Suprapubic skin (tissue), 4 donors: ENCODE results near the gene CRAT. TPM values are rescaled to one million over a fixed set of nuclear protein-coding genes. Genes with fewer than 3 reads are reported as not detected.

Experiments
- DNase-seq, 2 donors: peaks; one replicate each; pipeline ENCODE4 v3.0.0-alpha.2; 2019; ENCODE audit warnings: low spot score in 2 of 2
- H3K27ac ChIP-seq: fragments of 200-600 bp; sonication (generic); one replicate; pipeline ENCODE4 v1.5.1; 2019
- H3K27me3 ChIP-seq: fragments of 200-600 bp; sonication (generic); one replicate; pipeline ENCODE4 v1.5.1; 2019
- H3K36me3 ChIP-seq: fragments of 200-600 bp; sonication (generic); one replicate; pipeline ENCODE4 v1.5.1; 2019
- H3K4me1 ChIP-seq: fragments of 200-600 bp; sonication (generic); one replicate; pipeline ENCODE4 v1.5.1; 2019
- H3K4me3 ChIP-seq: fragments of 200-600 bp; sonication (generic); one replicate; pipeline ENCODE4 v1.5.1; 2019; ENCODE audit warnings: mild to moderate bottlenecking
- H3K9me3 ChIP-seq: fragments of 200-600 bp; sonication (generic); one replicate; pipeline ENCODE4 v1.5.1; 2019
- EP300 ChIP-seq: sonication (generic); formaldehyde crosslinking; IDR thresholded peaks from one replicate; pipeline ENCODE4 v1.6.1; 2017; ENCODE audit warnings: antibody characterized with exemption
- POLR2A ChIP-seq, 2 donors: fragments of 450-650 bp; IDR thresholded peaks; one replicate each; pipeline ENCODE4 v1.6.1; 2017; ENCODE audit warnings: antibody characterized with exemption in 2 of 2, mild to moderate bottlenecking in 2 of 2, moderate library complexity in 2 of 2
- POLR2AphosphoS5 ChIP-seq, 3 donors: sonication (generic); formaldehyde crosslinking; IDR thresholded peaks; one replicate each; pipeline ENCODE4 v1.6.1; 2017; ENCODE audit warnings: antibody characterized with exemption in 3 of 3
- WGBS: methylation state at CpG from one replicate; pipeline ENCODE4 v1.1.5; 2018; 5-methylcytosine and 5-hydroxymethylcytosine counted together
- total RNA-seq, 4 donors: library from RNA; depleted of rRNA; stranded (reverse); fragments of >200 nt; gene quantifications; one replicate each; pipeline ENCODE4 v1.1.0, GENCODE V29; 2016
- TF ChIP-seq, protein P1 (sequence below), 2 donors: fragments of 200-600 bp in 1 of 2; fragments of 450-650 bp in 1 of 2; sonication (generic) in 1 of 2; IDR thresholded peaks; one replicate each; pipeline ENCODE4 v1.5.1; 2016 to 2019; ENCODE audit warnings: antibody characterized with exemption in 2 of 2, mild to moderate bottlenecking in 1 of 2, moderate library complexity in 1 of 2

Gene CRAT
- total RNA-seq, 4 donors from 2014 or later, result 27.4 to 156 (median 42.8) TPM

DNA sequence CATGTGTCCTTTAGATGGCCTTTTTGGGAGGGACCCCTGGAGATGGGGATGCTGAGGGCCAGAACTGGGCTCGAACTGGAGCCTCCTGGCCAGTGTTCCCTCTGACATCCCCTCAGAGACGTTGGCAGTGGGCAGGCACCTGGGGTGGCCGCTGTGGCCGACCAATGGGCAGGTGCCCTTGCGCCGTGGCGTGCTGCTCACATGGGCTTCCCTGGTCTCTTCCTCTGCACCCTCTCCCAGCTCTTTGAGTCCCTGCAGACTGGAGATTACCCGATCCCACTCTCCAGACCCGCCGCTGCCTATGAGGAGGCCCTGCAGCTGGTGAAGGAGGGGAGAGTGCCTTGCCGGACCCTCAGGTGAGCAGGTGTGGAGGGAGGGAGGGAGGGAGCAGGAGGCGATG is 49.6 kb downstream of the CRAT start:
- H3K4me1 ChIP-seq, result no peaks in the 10 kb centered on the region
- no peaks in the 10 kb centered on the region for H3K27me3 ChIP-seq
- no peak for DNase-seq
- TF ChIP-seq, protein P1, sequence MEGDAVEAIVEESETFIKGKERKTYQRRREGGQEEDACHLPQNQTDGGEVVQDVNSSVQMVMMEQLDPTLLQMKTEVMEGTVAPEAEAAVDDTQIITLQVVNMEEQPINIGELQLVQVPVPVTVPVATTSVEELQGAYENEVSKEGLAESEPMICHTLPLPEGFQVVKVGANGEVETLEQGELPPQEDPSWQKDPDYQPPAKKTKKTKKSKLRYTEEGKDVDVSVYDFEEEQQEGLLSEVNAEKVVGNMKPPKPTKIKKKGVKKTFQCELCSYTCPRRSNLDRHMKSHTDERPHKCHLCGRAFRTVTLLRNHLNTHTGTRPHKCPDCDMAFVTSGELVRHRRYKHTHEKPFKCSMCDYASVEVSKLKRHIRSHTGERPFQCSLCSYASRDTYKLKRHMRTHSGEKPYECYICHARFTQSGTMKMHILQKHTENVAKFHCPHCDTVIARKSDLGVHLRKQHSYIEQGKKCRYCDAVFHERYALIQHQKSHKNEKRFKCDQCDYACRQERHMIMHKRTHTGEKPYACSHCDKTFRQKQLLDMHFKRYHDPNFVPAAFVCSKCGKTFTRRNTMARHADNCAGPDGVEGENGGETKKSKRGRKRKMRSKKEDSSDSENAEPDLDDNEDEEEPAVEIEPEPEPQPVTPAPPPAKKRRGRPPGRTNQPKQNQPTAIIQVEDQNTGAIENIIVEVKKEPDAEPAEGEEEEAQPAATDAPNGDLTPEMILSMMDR (IDR thresholded peaks at IDR 0.05), result no peak
- TF ChIP-seq POLR2AphosphoS5 (IDR thresholded peaks at IDR 0.05), result no peak
- TF ChIP-seq EP300, result no peak
- no peak for TF ChIP-seq POLR2A (IDR thresholded peaks at IDR 0.05)
- H3K9me3 ChIP-seq, result no peaks in the 10 kb centered on the region
- peaks cover 87% of the 10 kb centered on the region for H3K36me3 ChIP-seq
- H3K4me3 ChIP-seq, result no peak overlapping the region
- WGBS, result 96% methylated on average over 5 of the region's 12 CpGs
- no peak overlapping the region for H3K27ac ChIP-seq

DNA sequence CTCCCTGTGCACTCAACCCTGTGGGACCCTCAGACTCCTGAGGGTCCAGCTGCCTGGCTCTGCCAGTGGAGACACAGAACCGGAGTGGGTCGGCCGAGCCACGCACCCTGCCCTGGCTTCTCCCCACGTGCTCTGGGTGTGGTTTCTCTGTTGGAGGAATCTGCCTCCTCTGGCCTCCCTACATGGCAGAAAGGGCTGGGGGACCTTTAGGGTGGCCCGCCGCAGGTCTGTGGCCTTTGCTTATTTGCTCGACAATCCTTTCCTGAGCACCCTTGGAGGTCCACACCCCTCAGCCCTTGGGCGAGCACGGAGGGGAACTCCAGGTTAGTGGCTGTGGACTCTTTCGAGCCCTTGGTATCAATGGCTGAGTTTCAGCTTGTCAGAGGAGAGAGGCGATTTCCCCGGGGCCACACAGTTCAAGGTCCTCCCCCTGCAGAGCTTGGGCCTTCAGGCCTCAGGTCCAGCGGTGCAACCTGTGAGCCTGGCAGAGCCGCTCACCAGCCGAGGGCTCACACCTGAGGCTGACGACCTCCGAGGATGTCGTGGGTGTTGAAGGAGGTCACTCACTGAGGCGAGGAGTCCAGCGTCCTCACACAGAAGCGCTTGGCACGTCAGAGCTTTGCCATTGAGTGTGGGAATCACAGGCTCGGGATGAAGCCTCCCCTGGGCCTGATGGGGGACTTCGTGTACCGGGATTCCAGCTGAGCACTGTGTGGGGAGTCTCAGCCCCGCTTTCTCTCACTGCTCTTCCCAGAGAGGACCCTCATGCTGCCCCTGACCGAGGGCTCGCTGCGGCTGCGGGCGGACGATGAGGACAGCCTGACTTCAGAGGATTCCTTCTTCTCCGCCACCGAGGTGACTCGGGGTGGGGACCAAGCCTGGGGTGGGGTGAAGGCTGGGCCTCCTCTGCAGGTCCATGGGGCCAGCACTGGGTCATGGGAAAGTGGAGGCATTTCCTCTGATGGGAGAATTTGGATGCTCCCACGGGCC is 50.5 kb downstream of the CRAT start:
- WGBS, result 96% methylated on average over 10 of the region's 37 CpGs
- H3K27me3 ChIP-seq, result no peaks in the 10 kb centered on the region
- H3K4me1 ChIP-seq, result no peaks in the 10 kb centered on the region
- TF ChIP-seq EP300, result no peak
- TF ChIP-seq POLR2A (IDR thresholded peaks at IDR 0.05), result no peak
- no peak for TF ChIP-seq POLR2AphosphoS5 (IDR thresholded peaks at IDR 0.05)
- TF ChIP-seq, protein P1 (IDR thresholded peaks at IDR 0.05), result no peak
- H3K27ac ChIP-seq, result no peak overlapping the region
- no peak overlapping the region for H3K4me3 ChIP-seq
- no peaks in the 10 kb centered on the region for H3K9me3 ChIP-seq
- H3K36me3 ChIP-seq, result peaks cover 78% of the 10 kb centered on the region
- DNase-seq, result no peak

DNA sequence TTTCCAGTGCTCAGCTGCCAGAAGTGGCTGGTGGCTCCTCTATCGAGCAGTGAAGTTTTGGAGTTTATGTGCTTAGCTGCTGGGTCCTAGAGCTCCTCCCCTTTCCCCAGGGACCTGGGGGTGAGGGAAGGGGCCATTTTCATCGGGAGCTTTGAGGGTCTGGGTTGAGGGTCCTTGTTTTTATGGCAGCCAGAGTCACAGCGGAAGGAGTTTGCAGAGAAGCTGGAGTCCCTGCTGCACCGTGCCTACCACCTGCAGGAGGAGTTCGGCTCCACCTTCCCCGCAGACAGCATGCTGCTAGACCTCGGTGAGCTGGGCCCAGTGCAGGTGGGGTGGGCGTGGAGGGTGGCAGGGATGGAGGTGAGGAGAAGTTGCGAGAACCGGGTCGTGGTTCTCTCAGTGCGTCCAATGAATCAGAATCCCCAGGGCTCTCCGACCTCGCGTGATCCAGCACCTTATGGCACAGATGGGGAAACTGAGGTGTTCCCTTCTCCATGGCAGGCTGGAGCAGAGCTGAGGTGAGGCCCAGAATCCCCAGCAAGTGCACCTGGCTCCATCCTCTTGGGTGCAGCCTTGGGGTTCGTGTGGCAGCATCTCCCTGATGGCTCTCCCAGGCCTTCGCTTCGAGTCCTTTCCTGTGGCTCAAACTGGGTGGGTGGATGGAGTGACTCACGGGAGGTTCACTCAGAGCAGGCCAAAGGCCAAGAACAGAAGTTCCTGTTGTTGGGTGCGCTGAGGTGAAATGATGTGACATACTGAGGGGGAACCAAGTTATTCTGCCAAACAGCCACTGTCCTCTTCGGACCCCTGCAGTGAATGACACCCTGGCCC is 51.4 kb downstream of the CRAT start:
- WGBS, result 84% methylated on average over 19 of the region's 21 CpGs
- TF ChIP-seq POLR2A (IDR thresholded peaks at IDR 0.05) (no peak), EP300 (no peak), POLR2AphosphoS5 (IDR thresholded peaks at IDR 0.05) (no peak)
- TF ChIP-seq, protein P1 (IDR thresholded peaks at IDR 0.05), result no peak
- peaks cover 69% of the 10 kb centered on the region for H3K36me3 ChIP-seq
- no peak overlapping the region for H3K4me3 ChIP-seq
- no peak overlapping the region for H3K27ac ChIP-seq
- H3K27me3 ChIP-seq, result no peaks in the 10 kb centered on the region
- H3K9me3 ChIP-seq, result no peaks in the 10 kb centered on the region
- no peak for DNase-seq
- H3K4me1 ChIP-seq, result no peaks in the 10 kb centered on the region

DNA sequence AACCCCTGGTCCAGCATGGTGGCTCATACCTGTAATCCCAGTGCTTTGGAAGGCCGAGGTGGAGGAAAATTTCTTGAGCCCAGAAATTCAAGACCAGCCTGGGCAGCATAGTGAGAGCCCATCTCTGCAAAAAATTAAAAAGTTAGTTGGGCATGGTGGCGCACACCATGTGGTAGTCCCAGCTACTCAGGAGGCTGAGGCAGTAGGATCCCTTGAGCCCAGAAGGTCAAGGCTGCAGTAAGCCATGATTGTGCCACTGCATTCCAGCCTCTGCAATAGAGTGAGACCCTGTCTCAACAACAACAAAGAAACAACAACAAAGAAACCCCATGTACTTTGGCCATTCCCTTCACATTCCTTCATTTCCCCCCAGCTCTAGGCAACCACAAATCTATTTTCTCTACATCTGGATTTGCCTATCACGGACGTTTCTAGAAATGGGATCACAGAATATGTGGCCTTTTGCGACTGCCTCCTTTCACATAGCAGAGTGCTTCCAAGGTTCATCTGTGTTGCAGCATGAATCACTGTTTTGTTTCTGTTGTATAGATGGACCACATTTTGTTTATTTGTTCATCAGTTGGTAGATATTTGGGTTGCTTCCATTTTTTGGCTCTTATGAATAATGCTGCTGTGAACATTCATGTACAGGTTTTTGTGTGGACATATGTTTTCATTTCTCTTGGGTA is 56.3 kb downstream of the CRAT start:
- H3K9me3 ChIP-seq, result no peaks in the 10 kb centered on the region
- H3K27me3 ChIP-seq, result no peaks in the 10 kb centered on the region
- TF ChIP-seq POLR2A (IDR thresholded peaks at IDR 0.05) (no peak), POLR2AphosphoS5 (IDR thresholded peaks at IDR 0.05) (no peak), EP300 (no peak)
- TF ChIP-seq, protein P1 (IDR thresholded peaks at IDR 0.05), result no peak
- no peaks in the 10 kb centered on the region for H3K4me1 ChIP-seq
- no peak overlapping the region for H3K4me3 ChIP-seq
- 84% methylated on average over 5 of the region's 5 CpGs for WGBS
- peaks cover 37% of the 10 kb centered on the region for H3K36me3 ChIP-seq
- no peak for DNase-seq
- no peak overlapping the region for H3K27ac ChIP-seq
